Measurements from ENCODE around the gene FAM111B.
"Not testable (repeated sequence)": the region's sequence is repeated elsewhere in the genome, so short reads cannot be mapped to it uniquely, and the experiment has no call there.

Gene FAM111B

GRCh38 chr11:59086007-59086406, 21.0 kb upstream of the FAM111B start, which contains the start of gene GLYATL1B:
GLYATL1B (plus strand) TSS chr11:59086307; CDS start chr11:59086307, 0 bp downstream.
- not testable (repeated sequence) for ATAC-seq (replicated peaks; ENCODE audit: extremely low read depth, poor library complexity, severe bottlenecking); H3K4me3 Mint-ChIP-seq; H3K36me3 Mint-ChIP-seq (ENCODE audit: insufficient read depth); H3K9me3 Mint-ChIP-seq; H3K27ac Mint-ChIP-seq (ENCODE audit: low read depth); DNase-seq (ENCODE audit: low spot score in 2 of 2); H3K4me1 Mint-ChIP-seq
- peaks cover 83% of the 10 kb centered on the region for H3K27me3 Mint-ChIP-seq

GRCh38 chr11:59088162-59088561, 18.9 kb upstream of the FAM111B start:
- Mint-ChIP-seq H3K27ac (ENCODE audit: low read depth) (no peak overlapping the region), H3K27me3 (peaks cover 86% of the 10 kb centered on the region), H3K36me3 (ENCODE audit: insufficient read depth) (no peaks in the 10 kb centered on the region), H3K4me3 (no peak overlapping the region), H3K9me3 (no peaks in the 10 kb centered on the region), H3K4me1 (no peaks in the 10 kb centered on the region)
- ATAC-seq (replicated peaks; ENCODE audit: extremely low read depth, poor library complexity, severe bottlenecking) (no peak), DNase-seq (ENCODE audit: low spot score in 2 of 2) (no peak)

- H3K4me1 Mint-ChIP-seq; DNase-seq (ENCODE audit: low spot score in 2 of 2); H3K27ac Mint-ChIP-seq (ENCODE audit: low read depth); H3K9me3 Mint-ChIP-seq; ATAC-seq (replicated peaks; ENCODE audit: extremely low read depth, poor library complexity, severe bottlenecking); H3K4me3 Mint-ChIP-seq; H3K36me3 Mint-ChIP-seq (ENCODE audit: insufficient read depth): not testable (repeated sequence)
- peaks cover 91% of the 10 kb centered on the region for H3K27me3 Mint-ChIP-seq
Measured at GRCh38 chr11:59093576-59093975, 13.5 kb upstream of the FAM111B start.

- not testable (repeated sequence) for DNase-seq (ENCODE audit: low spot score in 2 of 2); H3K9me3 Mint-ChIP-seq; H3K4me1 Mint-ChIP-seq; ATAC-seq (replicated peaks; ENCODE audit: extremely low read depth, poor library complexity, severe bottlenecking); H3K4me3 Mint-ChIP-seq; H3K36me3 Mint-ChIP-seq (ENCODE audit: insufficient read depth); H3K27ac Mint-ChIP-seq (ENCODE audit: low read depth)
- peaks cover 94% of the 10 kb centered on the region for H3K27me3 Mint-ChIP-seq
Measured at GRCh38 chr11:59095225-59095624, 11.8 kb upstream of the FAM111B start.

GRCh38 chr11:59095972-59096575, 11.0 kb upstream of the FAM111B start:
- ATAC-seq (replicated peaks; ENCODE audit: extremely low read depth, poor library complexity, severe bottlenecking); DNase-seq (ENCODE audit: low spot score in 2 of 2); H3K36me3 Mint-ChIP-seq (ENCODE audit: insufficient read depth); H3K9me3 Mint-ChIP-seq; H3K4me3 Mint-ChIP-seq; H3K27ac Mint-ChIP-seq (ENCODE audit: low read depth); H3K4me1 Mint-ChIP-seq: not testable (repeated sequence)
- peaks cover 94% of the 10 kb centered on the region for H3K27me3 Mint-ChIP-seq

GRCh38 chr11:59097113-59097708, 9.8 kb upstream of the FAM111B start:
- peak; percentile 50 to 51 for DNase-seq (ENCODE audit: low spot score in 2 of 2)
- Mint-ChIP-seq H3K36me3 (ENCODE audit: insufficient read depth) (peaks cover 2% of the 10 kb centered on the region), H3K4me1 (peaks cover 6% of the 10 kb centered on the region), H3K4me3 (no peak overlapping the region), H3K27me3 (peaks cover 86% of the 10 kb centered on the region), H3K9me3 (no peaks in the 10 kb centered on the region), H3K27ac (ENCODE audit: low read depth) (no peak overlapping the region)
- ATAC-seq (replicated peaks; ENCODE audit: extremely low read depth, poor library complexity, severe bottlenecking): peak; percentile 62

GRCh38 chr11:59097938-59098337, 9.1 kb upstream of the FAM111B start:
- not testable (repeated sequence) for H3K27ac Mint-ChIP-seq (ENCODE audit: low read depth); H3K9me3 Mint-ChIP-seq; ATAC-seq (replicated peaks; ENCODE audit: extremely low read depth, poor library complexity, severe bottlenecking); H3K4me3 Mint-ChIP-seq; DNase-seq (ENCODE audit: low spot score in 2 of 2); H3K4me1 Mint-ChIP-seq; H3K36me3 Mint-ChIP-seq (ENCODE audit: insufficient read depth)
- H3K27me3 Mint-ChIP-seq: peaks cover 79% of the 10 kb centered on the region

- H3K27me3 Mint-ChIP-seq: peaks cover 50% of the 10 kb centered on the region
- peaks cover 31% of the 10 kb centered on the region for H3K4me1 Mint-ChIP-seq
- DNase-seq (ENCODE audit: low spot score in 2 of 2) (no peak), ATAC-seq (replicated peaks; ENCODE audit: extremely low read depth, poor library complexity, severe bottlenecking) (no peak)
- H3K4me3 Mint-ChIP-seq: peak overlapping the region; percentile 54
- H3K27ac Mint-ChIP-seq (ENCODE audit: low read depth): no peak overlapping the region
- peaks cover 3% of the 10 kb centered on the region for H3K36me3 Mint-ChIP-seq (ENCODE audit: insufficient read depth)
- H3K9me3 Mint-ChIP-seq: no peaks in the 10 kb centered on the region
Measured at GRCh38 chr11:59102259-59102765, 4.7 kb upstream of the FAM111B start.

- H3K9me3 Mint-ChIP-seq; H3K27ac Mint-ChIP-seq (ENCODE audit: low read depth); DNase-seq (ENCODE audit: low spot score in 2 of 2); H3K36me3 Mint-ChIP-seq (ENCODE audit: insufficient read depth); H3K27me3 Mint-ChIP-seq: not testable (repeated sequence)
- Mint-ChIP-seq H3K4me1 (peaks cover 30% of the 10 kb centered on the region), H3K4me3 (peak overlapping the region; percentile 84)
- ATAC-seq (replicated peaks; ENCODE audit: extremely low read depth, poor library complexity, severe bottlenecking): peak; percentile 34
Measured at GRCh38 chr11:59107721-59108120, 684 bp downstream of the FAM111B start.

- Mint-ChIP-seq H3K27ac (ENCODE audit: low read depth) (no peak overlapping the region), H3K27me3 (no peaks in the 10 kb centered on the region), H3K9me3 (peaks cover 5% of the 10 kb centered on the region), H3K36me3 (ENCODE audit: insufficient read depth) (peaks cover 3% of the 10 kb centered on the region), H3K4me1 (peaks cover 4% of the 10 kb centered on the region), H3K4me3 (no peak overlapping the region)
- DNase-seq (ENCODE audit: low spot score in 2 of 2): no peak
- no peak for ATAC-seq (replicated peaks; ENCODE audit: extremely low read depth, poor library complexity, severe bottlenecking)
Measured at GRCh38 chr11:59112494-59112893, 5.5 kb downstream of the FAM111B start.

- H3K4me3 Mint-ChIP-seq: no peak overlapping the region
- no peak overlapping the region for H3K27ac Mint-ChIP-seq (ENCODE audit: low read depth)
- no peak for DNase-seq (ENCODE audit: low spot score in 2 of 2)
- peaks cover 7% of the 10 kb centered on the region for H3K9me3 Mint-ChIP-seq
- no peaks in the 10 kb centered on the region for H3K4me1 Mint-ChIP-seq
- ATAC-seq (replicated peaks; ENCODE audit: extremely low read depth, poor library complexity, severe bottlenecking): no peak
- peaks cover 3% of the 10 kb centered on the region for H3K36me3 Mint-ChIP-seq (ENCODE audit: insufficient read depth)
- H3K27me3 Mint-ChIP-seq: no peaks in the 10 kb centered on the region
Measured at GRCh38 chr11:59114344-59114743, 7.3 kb downstream of the FAM111B start.

GRCh38 chr11:59115553-59115952, 8.5 kb downstream of the FAM111B start:
- peaks cover 7% of the 10 kb centered on the region for H3K9me3 Mint-ChIP-seq
- no peak for ATAC-seq (replicated peaks; ENCODE audit: extremely low read depth, poor library complexity, severe bottlenecking)
- H3K4me1 Mint-ChIP-seq: no peaks in the 10 kb centered on the region
- H3K27ac Mint-ChIP-seq (ENCODE audit: low read depth): no peak overlapping the region
- no peak for DNase-seq (ENCODE audit: low spot score in 2 of 2)
- peaks cover 3% of the 10 kb centered on the region for H3K36me3 Mint-ChIP-seq (ENCODE audit: insufficient read depth)
- no peak overlapping the region for H3K4me3 Mint-ChIP-seq
- H3K27me3 Mint-ChIP-seq: no peaks in the 10 kb centered on the region

GRCh38 chr11:59117774-59118173, 10.7 kb downstream of the FAM111B start:
- Mint-ChIP-seq H3K27ac (ENCODE audit: low read depth) (no peak overlapping the region), H3K27me3 (no peaks in the 10 kb centered on the region), H3K4me3 (no peak overlapping the region), H3K4me1 (no peaks in the 10 kb centered on the region), H3K36me3 (ENCODE audit: insufficient read depth) (peaks cover 3% of the 10 kb centered on the region), H3K9me3 (peaks cover 7% of the 10 kb centered on the region)
- DNase-seq (ENCODE audit: low spot score in 2 of 2) (no peak), ATAC-seq (replicated peaks; ENCODE audit: extremely low read depth, poor library complexity, severe bottlenecking) (no peak)

All from central memory CD8-positive, alpha-beta T cell (primary cell).